GM12874 (cell line): ENCODE measurements around the gene WDR86.

Experiments
- CTCF ChIP-seq: IDR thresholded peaks from 2 replicates; pipeline ENCODE4 v1.5.1; 2011; ENCODE audit warnings: low read depth, mild to moderate bottlenecking, control low read depth, low read length, moderate library complexity; ENCODE audit not compliant: insufficient read depth

The WDR86 gene

DNA sequence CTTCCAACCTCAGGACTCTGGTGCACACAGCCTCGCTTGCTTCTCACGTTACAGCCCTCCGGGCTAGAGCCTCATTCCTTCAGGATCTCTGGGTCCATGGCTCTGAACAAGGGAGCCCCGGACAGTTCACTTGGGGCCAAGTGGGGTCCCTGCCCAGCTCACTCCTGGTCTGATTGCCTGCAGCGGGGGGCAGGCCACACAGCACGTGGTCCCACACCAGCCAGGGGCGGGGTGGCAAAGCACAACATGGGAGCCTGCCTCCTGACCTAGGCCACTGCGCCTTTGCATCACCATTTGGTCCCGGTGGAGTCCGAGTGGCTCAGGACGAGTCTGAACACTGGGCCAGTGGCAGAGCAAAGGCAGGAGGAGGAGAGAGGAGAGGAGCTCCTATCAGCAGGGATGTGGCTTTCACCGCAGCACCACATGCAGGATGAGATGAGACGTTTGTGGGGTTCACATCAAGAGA lies 43.5 kb upstream of the WDR86 start:
- no peak for TF ChIP-seq CTCF

DNA sequence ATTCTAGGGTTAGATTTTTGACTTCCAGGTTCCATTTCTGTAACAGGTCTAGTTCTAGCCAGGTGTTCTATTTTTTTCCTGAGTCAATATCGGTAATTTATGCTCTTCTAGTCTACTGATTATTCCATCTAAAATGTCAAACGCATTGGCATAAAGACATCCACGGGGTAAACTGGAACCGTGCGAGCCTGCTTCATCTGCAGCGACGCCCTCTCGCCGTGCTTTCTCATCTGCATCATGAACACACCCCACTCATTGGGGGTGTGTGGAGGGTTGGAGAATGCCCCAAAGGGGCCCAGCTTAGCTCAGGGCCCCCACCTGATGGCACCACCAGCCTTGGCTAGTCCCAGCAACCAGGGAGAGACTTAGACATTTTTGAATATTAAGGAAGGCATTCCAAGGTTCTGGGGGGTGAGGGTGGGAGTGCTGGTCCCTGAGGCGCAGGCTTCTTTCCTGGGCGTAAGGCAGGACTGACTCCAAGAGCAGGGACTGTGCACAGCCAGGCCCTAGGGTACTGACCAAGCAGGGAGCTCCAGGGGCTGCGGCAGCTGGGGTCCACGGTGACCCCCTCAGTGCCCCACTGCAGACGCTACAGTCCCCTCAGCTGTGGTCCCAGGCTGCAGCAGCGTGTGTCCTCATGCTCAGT lies 43.0 kb upstream of the WDR86 start:
- no peak for TF ChIP-seq CTCF

- no peak for TF ChIP-seq CTCF
Observed at GRCh38 chr7:151451626-151452571, 42.1 kb upstream of the WDR86 start.

DNA sequence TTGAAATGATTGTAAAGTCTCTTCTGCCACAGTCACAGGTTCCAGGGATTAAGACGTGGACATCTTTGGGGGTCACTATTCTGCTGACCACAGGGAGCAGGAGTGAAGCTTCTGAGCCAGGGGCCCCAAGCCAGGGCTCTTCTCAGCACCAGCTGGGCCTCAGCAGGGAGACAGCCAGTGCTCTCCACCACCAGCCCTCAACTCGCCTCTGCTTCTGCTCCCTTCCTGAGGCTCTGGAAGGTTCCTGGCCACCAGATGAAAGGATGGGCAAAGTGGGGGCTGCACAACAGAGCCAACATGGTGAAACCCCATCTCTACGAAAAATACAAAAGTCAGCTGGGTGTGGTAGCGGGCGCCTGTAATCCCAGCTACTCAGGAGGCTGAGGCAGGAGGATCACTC lies 41.3 kb upstream of the WDR86 start:
- no peak for TF ChIP-seq CTCF

DNA sequence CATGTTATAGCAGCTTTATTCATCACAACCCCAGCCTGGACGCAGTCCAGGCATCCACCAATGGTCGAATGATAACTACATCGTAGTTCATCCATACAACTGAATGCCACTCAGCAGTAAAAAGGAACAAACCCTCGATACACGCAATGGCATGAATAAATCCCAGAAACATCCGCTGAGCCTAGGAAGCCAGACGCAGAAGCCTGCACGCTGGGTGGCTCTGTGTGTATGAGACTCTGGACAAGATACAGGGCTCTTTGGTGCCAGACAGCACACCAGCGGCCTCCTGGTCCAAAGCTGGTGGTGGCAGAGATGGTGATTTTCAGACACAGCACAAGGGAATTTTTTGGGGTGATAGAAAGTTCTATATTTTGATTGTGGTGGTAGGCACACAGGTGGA lies 40.2 kb upstream of the WDR86 start:
- no peak for TF ChIP-seq CTCF

- peak; percentile 66 for TF ChIP-seq CTCF
Observed at GRCh38 chr7:151448261-151449252, 38.7 kb upstream of the WDR86 start.
